ACHN (cell line): ENCODE data around the gene CD300LB.
A peak's percentile ranks its signal among the peaks of the same experiment; 100 is the strongest.
"Not testable (repeated sequence)": the region's sequence is repeated elsewhere in the genome, so short reads cannot be mapped to it uniquely, and the experiment has no call there.

Source experiments
- DNase-seq: peaks from one replicate; pipeline ENCODE4 v3.0.0-alpha.2; 2015
- in situ Hi-C: cut with HindIII; loops from 2 replicates; pipeline ENCODE4 v1.10.0; 2017; ENCODE audit warnings: low sequenced_read_pairs, low pct_ligation_motif_present, low pct_unique_long_range_greater_than_20kb

Gene CD300LB

DNA sequence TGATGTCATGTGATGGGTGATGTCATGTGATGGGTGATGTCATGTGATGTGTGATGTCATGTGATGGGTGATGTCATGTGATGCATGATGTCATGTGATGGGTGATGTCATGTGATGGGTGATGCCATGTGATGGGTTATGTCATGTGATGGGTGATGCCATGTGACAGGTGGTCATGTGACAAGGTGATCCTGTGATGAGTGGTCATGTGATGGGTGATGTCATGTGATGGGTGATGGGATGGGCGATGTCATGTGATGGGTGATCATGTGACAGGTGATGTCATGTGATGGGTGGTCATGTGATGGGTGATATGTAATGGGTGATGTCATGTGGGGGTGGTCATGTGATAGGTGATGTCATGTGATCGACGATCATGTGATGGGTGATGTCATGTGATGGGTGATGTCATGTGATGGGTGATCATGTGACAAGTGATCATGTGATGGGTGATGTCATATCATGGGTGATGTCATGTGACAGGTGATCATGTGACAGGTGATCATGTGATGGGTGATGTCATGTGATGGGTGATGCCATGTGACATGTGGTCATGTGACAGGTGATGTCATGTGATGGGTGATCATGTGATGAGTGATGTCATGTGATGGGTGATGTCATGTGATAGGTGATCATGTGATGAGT, 17.2 kb downstream of the CD300LB start:
- in situ Hi-C loops: no loop called here
- DNase-seq: peak; percentile 56

GRCh38 chr17:74512624-74513091, 18.6 kb downstream of the CD300LB start:
- peak; percentile 87 for DNase-seq
- in situ Hi-C loops: no loop called here

DNA sequence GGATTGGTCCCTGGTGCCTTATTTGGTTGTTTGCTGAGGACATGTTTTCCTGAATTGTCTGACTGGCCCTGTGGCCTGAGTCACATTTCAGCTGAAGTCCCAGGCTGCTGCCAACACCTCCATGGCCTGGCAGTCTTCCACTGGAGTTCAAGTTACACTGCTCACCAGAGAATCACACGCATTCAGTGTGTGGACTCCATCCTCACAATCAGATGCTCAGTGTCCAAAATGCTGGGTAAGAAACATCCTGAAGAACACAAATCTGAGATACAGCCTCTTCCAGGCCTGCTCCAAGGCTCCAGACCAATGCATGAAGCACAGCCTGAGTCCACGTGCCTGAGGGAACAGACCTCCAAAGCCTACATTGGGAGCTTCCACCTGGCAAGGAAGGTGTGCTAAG, 19.2 kb downstream of the CD300LB start:
- in situ Hi-C loops: no loop called here

GRCh38 chr17:74508156-74508555, 23.1 kb downstream of the CD300LB start:
- in situ Hi-C loops: no loop called here
- no peak for DNase-seq

More for the DNA sequence above, 19.2 kb downstream of the CD300LB start:
- DNase-seq: peak; percentile 19

DNA sequence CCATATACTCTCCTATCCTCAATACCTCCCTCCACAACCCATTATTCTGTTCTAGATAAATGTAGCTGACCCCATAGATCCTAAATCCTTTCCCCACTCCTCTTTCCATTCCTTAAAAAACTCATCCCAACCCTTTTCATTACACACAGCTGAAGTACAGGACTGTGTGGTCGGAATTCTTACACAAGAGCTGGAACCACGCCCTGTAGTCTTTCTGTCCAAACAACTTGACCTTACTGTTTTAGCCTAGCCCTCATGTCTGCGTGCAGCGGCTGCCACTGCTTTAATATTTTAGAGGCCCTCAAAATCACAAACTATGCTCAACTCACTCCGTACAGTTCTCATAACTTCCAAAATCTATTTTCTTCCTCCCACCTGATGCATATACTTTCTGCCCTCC, 27.3 kb downstream of the CD300LB start:
- DNase-seq, in situ Hi-C loops: not testable (repeated sequence)

DNA sequence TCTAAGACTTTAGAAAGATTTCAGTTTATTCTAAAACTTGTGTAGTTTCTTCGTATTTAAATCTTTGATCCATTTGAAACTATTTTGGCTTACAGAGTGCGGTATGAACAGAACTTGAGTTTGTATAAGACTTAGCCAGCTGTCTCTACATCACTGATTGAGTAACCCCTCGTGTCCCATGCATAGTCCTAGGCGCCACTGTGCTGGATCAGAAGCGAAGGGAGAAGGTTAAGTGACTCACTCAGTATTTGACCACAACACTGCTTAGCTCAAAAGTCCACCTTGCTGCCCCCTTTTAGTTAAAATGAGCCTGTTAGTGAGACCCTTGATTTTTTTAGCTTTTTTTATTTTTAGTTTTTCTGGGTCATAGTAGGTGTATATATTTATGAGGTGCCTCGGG, 28.4 kb downstream of the CD300LB start:
- in situ Hi-C loops: no loop called here
- DNase-seq: no peak

GRCh38 chr17:74499992-74500391, 31.3 kb downstream of the CD300LB start:
- no peak for DNase-seq
- in situ Hi-C loops: no loop called here

DNA sequence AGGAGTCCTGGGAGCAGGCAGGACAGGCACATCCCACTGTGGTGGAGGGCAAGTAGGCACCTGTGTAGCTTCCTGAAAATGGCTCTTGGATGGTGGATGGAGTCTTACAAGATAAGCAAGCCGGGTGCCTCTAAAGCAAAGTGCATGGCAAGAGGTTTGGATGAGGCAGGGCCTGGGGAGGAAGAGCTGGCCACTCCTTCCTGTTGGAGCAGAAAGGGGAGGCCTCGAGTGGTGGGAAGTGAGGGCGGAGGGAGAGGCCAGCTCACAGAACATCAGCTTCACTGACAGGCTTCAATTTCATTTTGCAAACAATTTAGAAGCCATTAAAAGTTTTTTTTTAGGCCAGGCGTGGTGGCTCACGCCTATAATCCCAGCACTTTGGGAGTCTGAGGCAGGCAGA, 33.8 kb downstream of the CD300LB start:
- in situ Hi-C loops: no loop called here

GRCh38 chr17:74493331-74493833, 37.9 kb downstream of the CD300LB start:
- peak; percentile 64 for DNase-seq
- in situ Hi-C loops: no loop called here

More for the DNA sequence above, 33.8 kb downstream of the CD300LB start:
- DNase-seq: no peak

- no peak for DNase-seq
- in situ Hi-C loops: no loop called here
Measured at GRCh38 chr17:74491626-74492025, 39.6 kb downstream of the CD300LB start.

DNA sequence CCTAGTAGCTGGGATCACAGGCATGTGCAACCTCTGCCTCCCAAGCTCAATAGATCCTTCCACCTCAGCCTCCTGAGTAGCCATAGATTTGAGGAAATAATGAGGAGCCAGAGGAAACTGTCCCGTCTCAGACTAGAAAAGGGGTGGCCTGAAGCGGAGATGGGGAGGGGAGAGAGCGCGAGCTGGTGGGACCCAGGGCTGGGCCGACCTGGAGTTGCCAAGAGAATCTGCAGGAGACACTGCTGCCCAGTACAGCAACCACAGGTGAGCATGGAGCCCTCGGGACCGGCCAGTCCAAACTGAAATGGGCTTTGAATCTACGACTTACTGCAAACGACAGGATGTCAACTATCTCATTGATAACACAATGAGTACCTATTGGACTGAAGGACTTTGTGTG, 40.6 kb downstream of the CD300LB start:
- no peak for DNase-seq
- in situ Hi-C loops: no loop called here

DNA sequence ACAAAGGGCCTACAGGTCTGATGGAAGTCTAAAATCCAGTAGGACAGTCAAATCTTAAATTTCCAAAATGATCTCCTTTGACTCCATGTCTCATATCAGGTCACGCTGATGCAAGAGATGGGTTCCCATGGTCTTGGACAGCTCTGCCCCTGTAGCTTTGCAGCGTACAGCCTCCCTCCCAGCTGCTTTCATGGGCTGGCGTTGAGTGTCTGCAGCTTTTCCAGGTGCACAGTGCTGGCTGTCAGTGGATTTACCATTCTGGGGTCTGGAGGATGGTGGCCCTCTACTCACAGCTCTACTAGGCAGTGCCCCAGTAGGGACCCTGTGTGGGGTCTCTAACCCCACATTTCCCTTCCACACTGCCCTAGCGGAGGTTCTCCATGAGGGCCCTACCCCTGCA, 43.0 kb downstream of the CD300LB start:
- DNase-seq, in situ Hi-C loops: not testable (repeated sequence)

DNA sequence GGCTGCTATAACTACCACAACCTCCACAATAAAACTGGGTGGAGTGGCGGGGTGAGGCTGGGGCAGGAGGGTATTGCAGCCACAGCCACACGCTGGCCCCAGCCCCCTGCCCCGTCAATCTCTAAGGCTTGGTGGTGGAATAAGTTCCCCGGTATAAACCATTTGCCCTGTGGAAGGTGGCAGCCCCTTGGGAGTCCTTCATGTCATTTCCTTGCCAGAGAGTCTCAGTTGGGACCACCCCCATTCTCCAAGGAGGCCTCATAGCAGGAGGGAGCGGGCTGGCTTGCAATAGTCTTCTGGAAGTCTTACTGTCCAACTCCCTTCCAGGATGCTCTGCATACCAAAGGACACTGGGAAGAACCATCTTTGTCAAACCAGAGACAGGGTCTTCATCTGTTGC, 45.4 kb downstream of the CD300LB start:
- in situ Hi-C loops: no loop called here

DNA sequence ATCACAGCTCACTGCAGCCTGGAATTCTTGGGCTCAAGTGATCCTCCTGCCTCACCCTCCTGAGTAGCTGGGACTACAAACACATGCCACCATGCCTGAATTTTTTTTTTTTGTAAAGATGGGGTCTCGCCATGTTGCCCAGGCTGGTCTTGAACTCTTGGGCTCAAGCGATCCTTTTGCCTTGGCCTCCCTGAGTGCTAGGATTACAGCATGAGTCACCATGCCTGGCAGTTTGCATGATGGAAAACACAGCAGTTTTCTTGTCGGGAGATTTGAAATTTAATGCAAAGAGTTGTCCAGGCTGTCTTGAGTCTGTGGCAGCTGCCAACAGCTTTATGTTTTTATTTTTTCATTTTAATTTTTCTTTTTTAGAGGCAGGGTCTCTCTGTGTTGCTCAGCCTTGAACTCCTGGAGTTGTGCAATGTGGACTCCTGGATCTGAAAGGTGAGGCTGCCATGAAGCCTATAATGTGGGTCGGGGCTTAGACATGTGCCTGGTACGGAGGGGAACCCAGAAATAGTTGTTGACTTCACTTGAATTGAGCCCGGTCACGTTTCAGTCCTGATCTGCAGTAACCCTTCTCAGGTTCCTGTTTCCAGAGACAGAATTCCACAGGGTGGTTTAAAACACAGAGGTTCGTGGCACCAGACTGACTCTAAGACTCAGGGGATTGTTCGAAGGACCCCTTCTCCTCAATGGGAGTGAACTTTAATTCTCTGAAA, 46.1 kb downstream of the CD300LB start:
- in situ Hi-C loops: no loop called here
- DNase-seq: no peak

More for the DNA sequence above, 45.4 kb downstream of the CD300LB start:
- DNase-seq: no peak

DNA sequence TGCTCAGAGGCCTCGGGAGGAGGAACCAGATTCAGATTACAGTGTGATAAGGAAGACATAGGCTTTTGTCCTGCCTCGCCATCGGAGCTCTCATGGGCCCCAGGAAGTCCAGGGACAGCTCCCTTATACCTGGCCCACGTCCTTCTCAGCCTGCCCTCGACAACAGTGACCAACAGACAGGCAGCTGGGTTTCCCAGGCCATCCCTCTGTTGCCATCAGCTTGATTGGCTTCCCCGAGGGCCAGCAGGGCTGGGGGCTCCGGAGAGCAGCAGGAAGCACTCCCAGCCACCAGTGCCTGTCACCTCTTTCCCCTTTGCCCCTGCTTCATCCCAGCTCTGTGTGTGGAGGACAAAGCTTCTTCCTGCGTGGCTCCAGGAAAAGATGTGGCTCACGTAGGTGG, 47.2 kb downstream of the CD300LB start:
- in situ Hi-C loops: no loop called here

GRCh38 chr17:74481621-74482020, 49.7 kb downstream of the CD300LB start:
- DNase-seq: no peak
- in situ Hi-C loops: no loop called here

More for the DNA sequence above, 47.2 kb downstream of the CD300LB start:
- no peak for DNase-seq

- in situ Hi-C loops: no loop called here
- DNase-seq: no peak
Measured at GRCh38 chr17:74480290-74480689, 51.0 kb downstream of the CD300LB start.

- in situ Hi-C loops: no loop called here
- no peak for DNase-seq
Measured at GRCh38 chr17:74478420-74479100, 52.7 kb downstream of the CD300LB start.

- DNase-seq: no peak
- in situ Hi-C loops: no loop called here
Measured at GRCh38 chr17:74477411-74477810, 53.9 kb downstream of the CD300LB start.
